GM12801 (cell line): Measurements from ENCODE around the gene LCLAT1.

Source experiments
- TF ChIP-seq, protein P1 (sequence below): IDR thresholded peaks from one replicate; pipeline ENCODE4 v1.5.1; 2011; ENCODE audit warnings: control low read depth; ENCODE audit not compliant: insufficient read length; ENCODE audit errors: extremely low read depth

LCLAT1 gene

DNA sequence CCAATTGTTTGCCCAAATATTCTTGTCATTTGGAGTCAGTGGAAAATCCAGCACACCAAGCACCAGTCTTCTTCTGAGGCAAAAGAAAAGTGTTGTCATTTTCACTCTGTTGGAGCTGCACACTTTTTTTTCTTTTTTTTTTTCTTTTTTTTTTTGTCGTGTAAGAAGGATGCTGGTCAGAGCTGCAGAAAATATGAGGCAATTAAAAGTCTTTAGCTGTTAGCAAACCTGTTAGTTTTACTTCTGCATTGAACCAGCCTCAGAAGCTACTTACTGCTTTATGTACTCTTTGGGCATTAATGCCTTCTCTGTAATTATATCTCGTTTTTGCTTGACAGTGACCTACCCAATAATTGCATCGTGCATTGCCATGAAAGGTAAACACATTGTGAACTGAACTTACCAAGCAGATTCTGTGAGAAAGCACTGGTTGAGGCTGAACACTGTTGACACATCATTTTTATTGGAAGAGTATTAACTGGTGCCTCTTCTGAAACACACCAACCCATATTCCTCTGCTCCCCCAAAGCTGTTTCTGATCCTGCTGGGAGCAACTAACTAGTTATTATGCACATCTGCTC lies 194.8 kb downstream of the LCLAT1 start:
- TF ChIP-seq, protein P1, sequence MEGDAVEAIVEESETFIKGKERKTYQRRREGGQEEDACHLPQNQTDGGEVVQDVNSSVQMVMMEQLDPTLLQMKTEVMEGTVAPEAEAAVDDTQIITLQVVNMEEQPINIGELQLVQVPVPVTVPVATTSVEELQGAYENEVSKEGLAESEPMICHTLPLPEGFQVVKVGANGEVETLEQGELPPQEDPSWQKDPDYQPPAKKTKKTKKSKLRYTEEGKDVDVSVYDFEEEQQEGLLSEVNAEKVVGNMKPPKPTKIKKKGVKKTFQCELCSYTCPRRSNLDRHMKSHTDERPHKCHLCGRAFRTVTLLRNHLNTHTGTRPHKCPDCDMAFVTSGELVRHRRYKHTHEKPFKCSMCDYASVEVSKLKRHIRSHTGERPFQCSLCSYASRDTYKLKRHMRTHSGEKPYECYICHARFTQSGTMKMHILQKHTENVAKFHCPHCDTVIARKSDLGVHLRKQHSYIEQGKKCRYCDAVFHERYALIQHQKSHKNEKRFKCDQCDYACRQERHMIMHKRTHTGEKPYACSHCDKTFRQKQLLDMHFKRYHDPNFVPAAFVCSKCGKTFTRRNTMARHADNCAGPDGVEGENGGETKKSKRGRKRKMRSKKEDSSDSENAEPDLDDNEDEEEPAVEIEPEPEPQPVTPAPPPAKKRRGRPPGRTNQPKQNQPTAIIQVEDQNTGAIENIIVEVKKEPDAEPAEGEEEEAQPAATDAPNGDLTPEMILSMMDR, result no peak

DNA sequence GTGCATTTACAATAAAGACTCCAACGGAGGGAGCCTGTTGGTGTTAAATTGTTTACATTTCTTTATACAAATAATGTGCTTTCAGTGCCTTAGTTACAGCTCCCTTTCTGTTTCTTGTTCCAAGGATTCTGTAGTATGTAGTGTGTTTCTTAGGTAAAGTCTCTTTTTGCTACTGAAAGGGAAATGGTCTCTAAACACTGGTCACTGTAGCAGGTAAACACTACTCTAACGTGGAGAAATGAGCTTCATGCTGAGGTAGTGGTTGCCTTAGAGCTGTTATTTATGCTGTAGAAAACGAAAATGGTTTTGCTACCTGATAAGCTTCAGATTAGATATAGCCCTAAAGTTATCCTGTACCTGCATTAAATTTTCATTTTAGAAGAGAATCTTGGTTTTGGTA lies 196.6 kb downstream of the LCLAT1 start:
- TF ChIP-seq, protein P1, result no peak

DNA sequence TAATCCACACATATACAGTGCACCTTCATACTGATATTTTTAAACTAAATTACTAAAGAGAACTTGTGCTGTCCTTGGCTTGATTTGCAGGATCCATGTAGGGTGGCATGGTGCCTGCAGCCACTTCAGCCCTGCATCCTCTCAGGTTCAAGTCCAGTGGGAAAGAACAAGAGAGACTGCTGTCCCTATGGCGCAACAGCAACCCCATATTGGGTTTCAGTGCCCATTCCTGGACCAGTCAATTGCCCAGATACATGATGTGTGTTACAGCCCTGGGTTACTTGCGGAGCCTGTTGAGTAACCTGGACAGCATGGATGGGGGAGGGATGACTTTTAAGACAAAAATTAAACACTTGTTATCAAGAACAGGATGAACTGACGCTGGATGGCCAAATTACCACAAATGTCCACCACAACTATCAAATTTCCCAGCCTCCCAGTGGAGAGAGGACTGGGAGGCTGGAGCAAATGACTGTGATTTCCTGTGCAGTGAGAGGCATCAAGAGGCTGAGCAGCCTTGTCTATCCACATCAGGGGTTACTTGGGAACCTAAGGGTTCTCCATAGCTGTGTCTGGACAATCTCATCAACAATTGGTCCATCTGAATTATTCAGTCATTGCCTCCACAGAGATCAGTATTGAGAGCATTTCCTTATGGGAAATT lies 198.2 kb downstream of the LCLAT1 start:
- TF ChIP-seq, protein P1, result no peak

DNA sequence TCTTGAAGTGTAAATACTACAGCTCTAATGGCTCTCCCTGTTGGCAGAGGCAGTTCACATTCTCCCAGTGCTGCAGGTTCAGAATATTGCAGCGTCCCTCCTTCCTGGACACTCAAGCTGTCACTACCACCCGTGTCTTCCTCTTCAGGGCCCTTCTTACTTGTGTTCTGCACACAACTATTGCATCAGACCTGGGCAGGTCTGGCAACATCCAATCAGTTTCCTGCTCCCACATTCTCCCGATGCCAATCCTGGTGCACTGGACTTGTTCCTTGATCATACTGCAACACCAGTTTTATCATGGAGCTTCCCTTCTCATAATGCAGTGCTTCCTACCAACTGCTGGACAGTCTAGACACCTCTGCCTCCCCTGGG lies 198.7 kb downstream of the LCLAT1 start:
- TF ChIP-seq, protein P1, result no peak

DNA sequence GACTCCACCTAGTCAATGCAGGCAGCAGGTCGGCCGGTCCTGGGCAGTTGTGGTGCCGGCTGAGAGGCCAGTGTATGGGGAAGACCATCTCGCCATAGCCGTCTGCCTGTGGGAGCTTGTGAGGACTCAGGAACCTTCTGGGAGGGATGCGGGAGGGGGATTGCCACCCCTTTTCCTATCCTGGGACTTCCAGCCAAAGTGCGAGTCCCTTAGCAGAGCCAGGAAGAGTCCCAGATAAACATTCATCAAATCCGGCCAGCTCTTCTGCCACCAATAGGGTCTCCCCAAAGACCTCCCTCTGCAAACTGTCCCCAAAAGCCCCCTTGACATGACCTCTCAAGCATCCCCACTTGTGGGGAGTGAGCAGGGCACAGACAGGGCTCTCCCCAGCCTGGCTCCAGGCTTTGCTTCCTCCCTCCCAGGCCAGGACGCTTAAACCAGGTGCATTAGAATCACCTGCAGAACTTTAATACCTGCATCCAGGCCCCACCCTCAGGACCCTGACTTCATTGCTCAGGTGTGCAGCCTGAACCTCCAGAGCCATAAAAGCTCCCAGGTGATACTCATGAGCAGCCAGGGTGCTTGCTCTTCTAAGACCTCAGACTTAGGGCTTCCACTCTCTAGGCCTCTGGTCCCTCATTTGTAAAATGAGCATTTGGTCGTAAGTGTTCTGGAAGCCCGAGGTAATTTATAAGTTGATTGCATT lies 200.9 kb downstream of the LCLAT1 start:
- TF ChIP-seq, protein P1, result no peak

DNA sequence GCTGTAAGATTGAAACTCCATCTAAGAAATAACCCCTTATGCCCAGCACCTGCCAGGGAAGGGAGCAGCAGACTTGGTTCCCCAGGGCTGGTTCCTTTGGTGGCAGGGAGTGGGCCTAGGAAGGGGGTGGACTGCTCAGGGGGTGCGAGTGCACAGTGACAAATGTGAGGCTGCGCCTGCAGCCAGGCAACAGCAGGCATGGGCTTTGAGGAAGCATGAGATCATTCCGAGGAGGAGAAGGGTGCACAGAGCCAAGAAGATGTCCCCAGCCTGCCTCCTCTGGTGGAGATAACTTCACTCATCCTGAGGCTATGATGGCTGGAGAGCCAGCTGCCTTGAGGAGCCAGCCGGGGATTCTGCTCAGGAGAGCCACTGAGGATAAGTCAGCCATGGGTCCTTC lies 202.2 kb downstream of the LCLAT1 start:
- TF ChIP-seq, protein P1, result no peak

DNA sequence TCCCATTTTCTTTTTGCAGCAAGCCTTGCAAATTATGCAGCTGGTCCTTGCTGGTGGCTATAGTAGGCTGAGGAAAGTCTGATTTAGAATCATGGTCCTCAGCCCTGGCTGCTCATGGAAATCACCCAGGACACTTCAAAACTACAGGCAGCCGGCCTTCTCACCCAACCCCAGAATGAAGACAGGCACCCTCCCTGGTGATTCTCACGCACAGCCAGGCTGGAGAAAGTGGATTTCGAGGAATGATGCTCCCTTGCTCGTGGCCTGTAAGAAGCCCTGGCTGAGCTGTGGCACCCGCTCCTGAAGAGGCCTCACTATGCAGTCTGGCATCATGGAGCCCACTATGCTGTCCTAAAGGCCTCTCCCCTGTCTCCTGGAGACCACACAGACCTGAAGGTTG lies 202.8 kb downstream of the LCLAT1 start:
- TF ChIP-seq, protein P1, result no peak
